Measurements from ENCODE around the gene WDFY4.

DNA sequence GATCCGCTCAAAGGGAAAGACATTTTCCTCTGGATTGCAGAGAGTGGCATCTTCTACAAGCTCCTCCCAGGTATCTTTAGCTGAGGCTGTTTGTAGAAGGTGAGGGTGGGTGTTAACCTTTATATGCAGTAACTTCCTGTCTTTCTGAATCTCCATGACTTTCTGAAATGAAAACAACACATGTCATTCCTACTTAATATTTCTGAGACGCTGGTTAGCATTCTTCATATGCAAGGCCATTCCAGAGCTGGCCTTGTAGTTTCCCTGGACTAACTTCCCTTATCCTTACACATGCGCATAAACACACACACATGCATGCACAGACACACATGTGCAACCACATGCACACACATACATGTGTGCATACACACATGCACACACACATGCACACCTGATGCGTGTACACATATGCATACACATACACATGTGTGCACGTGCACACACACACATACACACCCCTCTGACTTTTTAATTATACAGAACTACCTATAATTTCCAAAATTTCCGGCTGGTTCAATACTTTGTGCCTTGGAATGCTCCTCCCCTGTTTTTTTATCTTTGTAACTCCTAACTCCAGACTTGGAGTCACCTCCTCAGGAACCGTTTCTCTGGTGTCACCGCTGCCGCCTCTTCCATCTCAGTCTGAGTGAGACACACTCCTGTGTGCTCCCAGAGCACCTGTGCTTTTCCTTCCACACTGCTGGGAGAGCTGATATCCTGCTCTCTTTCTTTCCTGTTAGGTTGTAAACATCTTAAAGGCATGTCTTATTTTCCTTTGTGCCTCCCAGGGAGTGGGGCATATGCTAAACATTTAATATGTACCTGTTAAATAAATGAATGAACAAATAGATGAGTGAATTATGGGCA, 199.7 kb downstream of the WDFY4 start:
- no peak for TF ChIP-seq EP300 (IDR thresholded peaks at IDR 0.05)
- TF ChIP-seq, protein P1, sequence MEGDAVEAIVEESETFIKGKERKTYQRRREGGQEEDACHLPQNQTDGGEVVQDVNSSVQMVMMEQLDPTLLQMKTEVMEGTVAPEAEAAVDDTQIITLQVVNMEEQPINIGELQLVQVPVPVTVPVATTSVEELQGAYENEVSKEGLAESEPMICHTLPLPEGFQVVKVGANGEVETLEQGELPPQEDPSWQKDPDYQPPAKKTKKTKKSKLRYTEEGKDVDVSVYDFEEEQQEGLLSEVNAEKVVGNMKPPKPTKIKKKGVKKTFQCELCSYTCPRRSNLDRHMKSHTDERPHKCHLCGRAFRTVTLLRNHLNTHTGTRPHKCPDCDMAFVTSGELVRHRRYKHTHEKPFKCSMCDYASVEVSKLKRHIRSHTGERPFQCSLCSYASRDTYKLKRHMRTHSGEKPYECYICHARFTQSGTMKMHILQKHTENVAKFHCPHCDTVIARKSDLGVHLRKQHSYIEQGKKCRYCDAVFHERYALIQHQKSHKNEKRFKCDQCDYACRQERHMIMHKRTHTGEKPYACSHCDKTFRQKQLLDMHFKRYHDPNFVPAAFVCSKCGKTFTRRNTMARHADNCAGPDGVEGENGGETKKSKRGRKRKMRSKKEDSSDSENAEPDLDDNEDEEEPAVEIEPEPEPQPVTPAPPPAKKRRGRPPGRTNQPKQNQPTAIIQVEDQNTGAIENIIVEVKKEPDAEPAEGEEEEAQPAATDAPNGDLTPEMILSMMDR (IDR thresholded peaks at IDR 0.05) = no peak
